Measurements from ENCODE around the gene SEMA4D.
A peak's percentile ranks its signal among the peaks of the same experiment; 100 is the strongest.

Gene SEMA4D

DNA sequence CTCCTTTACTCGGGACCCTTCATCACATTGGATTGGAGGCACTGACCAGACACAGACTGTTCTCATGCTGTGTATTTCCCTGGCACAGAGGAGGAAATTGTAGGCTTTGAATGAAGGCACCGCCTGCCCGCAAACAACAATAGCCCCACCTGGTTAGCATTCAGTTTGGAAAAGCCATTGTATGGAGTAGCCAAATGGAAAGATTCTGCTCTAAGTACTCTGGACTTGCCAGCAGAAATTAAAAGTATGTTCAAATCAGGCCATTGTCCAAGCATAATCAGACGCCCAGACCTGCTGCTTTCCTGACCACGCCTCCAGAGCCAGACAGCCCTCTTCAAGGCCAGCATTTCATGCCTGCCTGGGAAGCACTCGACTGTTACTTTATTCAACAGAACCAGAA is 8.0 kb upstream of the SEMA4D start:
- H3K4me3 ChIP-seq (ENCODE audit: low read length), result no peak overlapping the region
- no peak for DNase-seq (ENCODE audit: low read depth, low spot score)

DNA sequence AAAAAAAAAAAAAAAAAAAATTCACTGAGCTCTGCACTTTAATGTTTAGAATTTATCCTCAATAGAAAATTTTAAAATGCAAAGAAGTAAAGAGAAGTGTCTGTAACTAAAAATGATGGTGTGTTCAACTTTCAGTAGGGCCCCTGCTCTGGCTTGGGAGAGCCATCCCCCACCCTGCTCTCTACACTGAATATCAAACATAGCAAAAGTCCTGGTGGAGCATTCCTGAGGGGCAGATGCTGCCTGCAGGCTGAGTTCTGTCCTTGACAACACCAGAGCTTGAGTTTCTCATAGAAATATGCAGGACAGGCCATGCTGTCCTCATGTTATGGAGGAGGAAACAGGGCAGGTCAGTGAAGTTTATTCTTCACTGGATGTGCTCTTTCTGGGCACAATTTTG is 7.1 kb upstream of the SEMA4D start:
- no peak overlapping the region for H3K4me3 ChIP-seq (ENCODE audit: low read length)
- DNase-seq (ENCODE audit: low read depth, low spot score), result no peak

GRCh38 chr9:89502671-89503070 is 4.8 kb upstream of the SEMA4D start:
- DNase-seq (ENCODE audit: low read depth, low spot score), result no peak
- H3K4me3 ChIP-seq (ENCODE audit: low read length), result no peak overlapping the region

GRCh38 chr9:89502038-89502601 is 4.2 kb upstream of the SEMA4D start:
- peak overlapping the region; percentile 17 for H3K4me3 ChIP-seq (ENCODE audit: low read length)
- peak; percentile 92 for DNase-seq (ENCODE audit: low read depth, low spot score)

- DNase-seq (ENCODE audit: low read depth, low spot score), result no peak
- peak overlapping the region; percentile 17; the same call in 1 of the 2 replicates for H3K4me3 ChIP-seq (ENCODE audit: low read length)
These were observed 3.5 kb upstream of the SEMA4D start for GRCh38 chr9:89501311-89501898.

DNA sequence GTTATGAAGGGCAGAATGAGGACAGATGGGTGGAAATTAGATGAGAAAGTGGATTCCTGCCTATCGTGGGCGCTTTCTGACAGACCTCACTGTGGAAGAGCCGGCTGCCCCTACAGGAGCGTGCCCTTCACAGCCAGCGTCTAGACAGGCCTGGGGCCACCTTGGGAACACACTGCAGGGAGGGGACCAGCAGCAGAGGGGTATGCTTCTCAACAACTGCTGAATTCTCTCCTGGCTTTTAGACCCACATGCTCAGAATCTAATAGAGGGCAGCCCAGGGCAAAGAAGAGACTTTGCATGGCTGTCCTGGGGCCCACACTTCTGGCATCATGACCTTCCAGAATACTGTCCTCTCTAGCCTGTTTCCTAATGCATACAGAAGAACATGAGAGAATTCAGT is 2.1 kb upstream of the SEMA4D start:
- no peak overlapping the region for H3K4me3 ChIP-seq (ENCODE audit: low read length)
- no peak for DNase-seq (ENCODE audit: low read depth, low spot score)

DNA sequence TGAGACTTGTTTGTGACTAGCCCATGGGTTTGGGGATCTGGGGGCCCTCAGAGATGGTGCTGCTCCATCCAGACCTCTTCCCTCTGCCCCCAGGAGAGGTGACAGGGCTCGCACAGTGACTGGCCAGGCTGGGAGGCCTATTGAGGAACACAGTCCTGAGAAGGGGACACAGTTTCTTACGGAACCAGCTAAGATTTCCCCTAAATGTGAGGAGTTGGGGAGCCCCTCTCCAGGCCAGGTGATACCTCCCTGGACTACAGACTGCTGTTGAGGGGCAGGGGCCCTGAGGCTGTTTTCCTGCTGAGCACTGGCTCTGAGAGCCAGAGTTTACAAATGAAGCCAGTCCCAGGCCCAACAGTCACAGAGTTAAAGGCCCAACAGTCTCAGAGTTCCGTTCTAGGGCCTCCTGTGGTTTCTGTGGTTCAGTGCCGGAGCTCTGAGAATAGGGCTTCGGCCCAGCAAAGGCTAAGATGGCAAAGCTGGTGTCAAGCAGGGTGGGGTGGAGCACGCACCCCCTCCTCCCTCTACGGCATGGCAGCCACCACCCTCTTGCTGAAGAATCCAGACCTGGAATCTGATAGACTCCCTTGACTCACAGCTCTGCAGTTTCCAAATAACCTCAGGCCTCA is 1.1 kb upstream of the SEMA4D start:
- DNase-seq (ENCODE audit: low read depth, low spot score), result peak; percentile 85

DNA sequence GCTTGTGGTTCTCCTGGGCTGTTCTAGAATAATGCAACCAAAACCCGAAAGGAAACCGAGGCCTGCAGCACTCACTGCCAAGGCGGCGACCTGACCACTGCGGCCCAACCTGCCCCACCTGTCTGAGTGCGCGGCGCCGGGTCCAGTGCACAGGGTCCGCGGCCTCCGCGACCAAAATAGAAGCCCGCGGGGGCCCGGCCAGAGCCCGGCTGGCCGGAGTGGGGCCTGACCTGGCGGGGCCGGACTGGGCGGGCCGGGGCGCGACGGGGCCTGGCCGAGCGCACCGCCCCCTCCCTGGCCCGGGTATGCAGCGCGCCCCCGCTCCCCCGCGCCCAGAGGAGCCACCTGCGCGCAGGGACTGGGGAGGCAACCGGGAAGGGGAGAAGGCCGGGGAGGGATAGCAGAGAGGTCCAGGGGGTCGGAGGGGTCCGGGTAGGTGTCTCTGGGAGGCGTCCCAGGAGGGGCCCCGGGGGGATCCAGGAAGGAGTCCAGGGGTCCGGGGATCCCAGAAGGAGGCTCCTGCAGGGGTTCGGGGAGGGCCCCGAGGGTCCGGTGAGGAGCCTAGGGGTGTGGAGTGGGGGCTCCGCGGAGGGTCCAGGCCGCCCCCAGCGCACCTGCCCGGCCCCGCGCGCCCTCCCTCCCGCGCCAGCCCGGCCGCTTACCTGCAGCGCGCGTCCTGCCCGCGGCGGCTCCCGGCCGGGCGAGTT is 503 bp downstream of the SEMA4D start:
- DNase-seq (ENCODE audit: low read depth, low spot score), result no peak
- peak overlapping the region; percentile 87 for H3K4me3 ChIP-seq (ENCODE audit: low read length)

More for the DNA sequence above, 1.1 kb upstream of the SEMA4D start:
- peak overlapping the region; percentile 87 for H3K4me3 ChIP-seq (ENCODE audit: low read length)

DNA sequence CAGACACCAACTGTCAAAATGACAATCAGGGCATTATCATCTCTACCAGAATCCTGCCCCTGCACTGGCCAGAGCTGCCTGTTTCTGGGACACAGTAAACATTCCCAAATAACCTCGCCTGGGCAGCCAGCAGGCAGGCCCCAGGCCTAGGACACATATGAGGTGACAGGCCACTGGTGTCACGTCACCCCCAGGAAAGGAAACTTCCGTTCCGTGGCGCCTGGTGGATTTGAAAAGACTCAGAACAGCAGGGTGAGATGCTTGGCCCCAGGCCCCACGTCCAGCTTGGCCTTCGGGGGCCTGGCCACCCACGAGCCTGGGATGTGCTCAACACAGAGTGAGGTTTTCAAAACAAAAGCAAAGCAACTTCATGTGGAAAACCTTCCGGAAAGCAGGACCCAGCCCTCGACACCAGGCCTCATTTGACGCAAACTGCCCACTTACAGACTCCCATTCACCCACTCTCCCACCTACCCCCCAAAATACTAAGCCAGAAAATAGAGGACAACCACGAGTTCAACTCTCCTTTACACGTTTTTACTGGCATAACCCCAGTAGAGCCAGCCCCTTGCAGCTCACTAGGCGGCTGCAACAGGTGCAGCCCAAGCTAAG is 1.2 kb downstream of the SEMA4D start:
- H3K4me3 ChIP-seq (ENCODE audit: low read length), result peak overlapping the region; percentile 87

DNA sequence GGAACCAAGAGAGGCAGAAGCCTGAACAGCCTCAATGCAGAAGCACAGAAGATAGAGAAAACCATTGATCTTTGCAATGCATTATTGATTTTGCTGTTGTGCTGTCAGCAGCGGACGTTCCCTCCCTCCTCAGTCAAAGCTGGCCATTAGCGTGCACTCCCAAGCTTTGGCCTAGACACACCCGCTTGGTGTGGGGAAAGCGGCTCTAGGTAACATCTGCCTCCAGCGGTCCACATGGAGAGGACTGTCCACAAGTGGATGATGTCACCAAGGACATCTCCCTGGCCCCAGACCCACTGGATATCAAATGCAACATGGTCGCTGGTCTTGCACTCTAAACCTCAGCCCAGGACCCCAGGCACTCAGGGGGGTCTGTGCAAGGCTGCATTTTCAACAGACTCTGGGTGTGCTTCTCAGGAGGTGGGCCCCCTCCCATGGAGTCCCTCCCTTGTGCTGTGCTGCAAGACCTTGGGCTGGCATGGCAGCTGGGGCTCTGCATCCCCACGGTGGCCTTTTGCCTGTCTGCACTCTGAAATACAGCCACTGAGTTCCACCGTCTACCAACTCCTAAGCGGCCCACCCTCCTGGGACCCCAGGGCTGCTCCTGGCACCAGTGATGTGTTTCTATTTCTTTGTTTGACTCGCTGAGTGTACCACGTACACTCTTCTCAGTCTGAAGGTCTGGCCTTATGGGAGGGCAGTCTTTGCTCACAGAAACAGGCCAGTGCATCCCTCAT is 1.9 kb downstream of the SEMA4D start:
- DNase-seq (ENCODE audit: low read depth, low spot score), result no peak
- peak overlapping the region; percentile 87 for H3K4me3 ChIP-seq (ENCODE audit: low read length)

More for the DNA sequence above, 1.2 kb downstream of the SEMA4D start:
- no peak for DNase-seq (ENCODE audit: low read depth, low spot score)

GRCh38 chr9:89494199-89494598 is 3.7 kb downstream of the SEMA4D start:
- no peak for DNase-seq (ENCODE audit: low read depth, low spot score)
- no peak overlapping the region for H3K4me3 ChIP-seq (ENCODE audit: low read length)

DNA sequence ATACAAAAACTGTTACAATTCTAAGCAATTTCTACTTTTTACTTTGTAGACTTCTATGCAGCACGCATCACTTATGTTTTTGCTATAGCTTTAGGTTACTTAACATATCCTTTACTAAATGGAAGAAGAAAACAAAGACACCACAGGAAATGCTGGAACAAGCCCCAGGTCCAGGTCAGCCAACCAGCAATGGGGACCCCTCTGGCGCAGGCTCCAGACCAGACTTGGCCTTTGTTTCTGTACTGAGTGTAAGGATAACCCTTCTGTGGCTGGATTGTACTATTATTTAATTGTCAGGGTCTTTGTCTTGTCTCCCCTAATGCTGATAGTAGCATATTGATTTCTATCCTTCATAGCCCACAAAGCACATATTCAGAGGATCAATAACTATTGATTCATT is 4.2 kb downstream of the SEMA4D start:
- H3K4me3 ChIP-seq (ENCODE audit: low read length), result no peak overlapping the region
- no peak for DNase-seq (ENCODE audit: low read depth, low spot score)

DNA sequence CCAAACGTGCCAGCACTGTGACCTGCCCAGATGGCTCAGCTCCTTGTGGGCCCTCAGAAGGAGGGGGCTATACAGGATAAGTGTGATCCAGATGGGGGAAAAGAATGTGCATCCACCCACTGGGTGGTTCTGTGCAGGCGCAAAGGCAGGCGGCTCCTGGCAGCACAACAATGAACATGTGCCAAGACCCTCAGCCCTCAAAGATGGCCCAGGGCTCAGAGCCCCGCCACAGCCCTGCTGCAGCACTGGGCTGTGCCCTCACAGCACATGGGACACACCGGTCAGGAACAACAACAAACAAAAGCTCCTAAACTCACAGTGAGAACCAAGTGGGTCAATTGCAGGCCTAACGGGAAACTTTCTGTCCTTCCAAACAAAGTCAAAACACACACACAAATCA is 4.7 kb downstream of the SEMA4D start:
- DNase-seq (ENCODE audit: low read depth, low spot score), result no peak
- no peak overlapping the region for H3K4me3 ChIP-seq (ENCODE audit: low read length)

DNA sequence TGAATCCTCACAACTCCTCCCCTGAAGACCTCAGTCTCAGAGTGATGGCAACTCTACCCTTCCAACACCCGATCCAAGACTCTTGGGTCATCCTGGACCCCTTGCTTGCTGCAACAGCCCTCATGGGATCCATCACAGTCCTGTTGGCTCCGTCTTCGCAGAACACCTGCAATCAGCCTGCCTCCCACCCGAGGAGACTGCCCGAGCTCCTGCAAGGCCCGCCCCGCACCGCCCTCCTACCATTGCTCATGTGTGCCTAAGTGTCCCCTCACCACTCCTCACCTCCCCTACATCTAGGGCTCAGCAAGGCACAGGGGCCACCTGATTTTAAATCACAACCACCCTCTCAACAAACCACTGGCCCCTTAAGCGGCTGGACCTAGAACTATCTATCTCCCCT is 5.3 kb downstream of the SEMA4D start:
- DNase-seq (ENCODE audit: low read depth, low spot score), result no peak
- H3K4me3 ChIP-seq (ENCODE audit: low read length), result no peak overlapping the region

GRCh38 chr9:89491694-89492093 is 6.2 kb downstream of the SEMA4D start:
- no peak overlapping the region; the same call in 1 of the 2 replicates for H3K4me3 ChIP-seq (ENCODE audit: low read length)

GRCh38 chr9:89489548-89490530 is 8.1 kb downstream of the SEMA4D start:
- DNase-seq (ENCODE audit: low read depth, low spot score), result peak; percentile 95
- H3K4me3 ChIP-seq (ENCODE audit: low read length), result peak overlapping the region; percentile 25

More at GRCh38 chr9:89491694-89492093, 6.2 kb downstream of the SEMA4D start:
- no peak for DNase-seq (ENCODE audit: low read depth, low spot score)

DNA sequence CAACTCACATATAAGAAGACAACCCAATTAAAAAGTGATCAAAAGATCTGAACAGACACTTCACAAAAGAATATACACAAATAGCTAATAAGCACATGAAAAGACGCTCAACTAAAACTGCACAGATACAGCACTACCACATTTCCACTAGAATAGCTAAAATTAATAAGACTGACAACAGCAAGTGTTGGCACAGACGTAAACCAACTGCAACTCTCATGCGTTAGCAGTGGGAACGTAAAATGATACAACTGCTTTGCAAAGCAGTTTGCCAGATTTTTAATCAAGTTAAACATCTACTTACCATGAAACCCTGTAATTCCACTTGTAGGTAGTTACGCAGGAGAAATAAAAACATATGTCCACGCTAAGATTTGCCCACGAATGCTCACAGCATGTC is 9.0 kb downstream of the SEMA4D start:
- no peak overlapping the region for H3K4me3 ChIP-seq (ENCODE audit: low read length)
- no peak for DNase-seq (ENCODE audit: low read depth, low spot score)

GRCh38 chr9:89488131-89488530 is 9.8 kb downstream of the SEMA4D start:
- H3K4me3 ChIP-seq (ENCODE audit: low read length), result no peak overlapping the region
- no peak for DNase-seq (ENCODE audit: low read depth, low spot score)
